Smooth muscle cell (in vitro differentiated cells): Measurements from ENCODE around the gene SLC25A44. TPM values are rescaled to one million over a fixed set of nuclear protein-coding genes. Genes with fewer than 3 reads are reported as not detected.

Source experiments
- DNase-seq: peaks from one replicate; lab custom pipeline; 2025; ENCODE audit not compliant: unreplicated experiment; lab: John Stamatoyannopoulos, UW
- H2AFZ ChIP-seq: fragments of 200-600 bp; sonication (generic); 2 replicates; pipeline ENCODE4 v1.6.0; 2016; ENCODE audit warnings: antibody characterized with exemption, low read depth, mild to moderate bottlenecking
- H3F3A ChIP-seq: fragments of 200-600 bp; sonication (generic); 2 replicates; pipeline ENCODE4 v1.6.0; 2017; ENCODE audit warnings: antibody characterized with exemption, low read depth
- H3K27ac ChIP-seq: fragments of 200-600 bp; sonication (generic); 2 replicates; pipeline ENCODE4 v1.5.1; 2016; ENCODE audit warnings: low read depth, mild to moderate bottlenecking
- H3K27me3 ChIP-seq: fragments of 200-600 bp; sonication (generic); 2 replicates; pipeline ENCODE4 v1.6.1; 2016; ENCODE audit warnings: low read depth, mild to moderate bottlenecking
- H3K36me3 ChIP-seq: fragments of 200-600 bp; sonication (generic); 2 replicates; pipeline ENCODE4 v1.5.1; 2016; ENCODE audit warnings: low read depth
- H3K4me1 ChIP-seq: fragments of 200-600 bp; sonication (generic); 2 replicates; pipeline ENCODE4 v1.5.1; 2016; ENCODE audit warnings: low read depth
- H3K4me2 ChIP-seq: fragments of 200-600 bp; sonication (generic); 2 replicates; pipeline ENCODE4 v1.6.0; 2016; ENCODE audit warnings: mild to moderate bottlenecking
- H3K4me3 ChIP-seq: fragments of 200-600 bp; sonication (generic); 2 replicates; pipeline ENCODE4 v1.5.1; 2016; ENCODE audit warnings: mild to moderate bottlenecking
- H3K79me2 ChIP-seq: fragments of 200-600 bp; sonication (generic); 2 replicates; pipeline ENCODE4 v1.6.0; 2016; ENCODE audit warnings: low read depth, mild to moderate bottlenecking
- H3K9ac ChIP-seq: fragments of 200-600 bp; sonication (generic); 2 replicates; pipeline ENCODE4 v1.6.0; 2016; ENCODE audit warnings: low read depth
- H3K9me3 ChIP-seq: fragments of 200-600 bp; sonication (generic); replicated peaks from 2 replicates; pipeline ENCODE4 v1.5.1; 2016; ENCODE audit warnings: low read depth
- H4K20me1 ChIP-seq: fragments of 200-600 bp; sonication (generic); 2 replicates; pipeline ENCODE4 v1.6.0; 2016; ENCODE audit warnings: low read depth
- CTCF ChIP-seq: fragments of 200-600 bp; sonication (generic); IDR thresholded peaks from 2 replicates; pipeline ENCODE4 v1.5.1; 2017; ENCODE audit warnings: borderline replicate concordance, mild to moderate bottlenecking, antibody characterized with exemption; ENCODE audit not compliant: insufficient read depth, poor library complexity, severe bottlenecking
- WGBS: methylation state at CpG from one replicate; pipeline ENCODE4 v1.1.7; 2016; ENCODE audit warnings: low lambda C conversion rate; 5-methylcytosine and 5-hydroxymethylcytosine counted together
- polyA plus RNA-seq: library from polyadenylated mRNA; unstranded; fragments of >200 nt; fragmentation: Nextera tagmentation; extraction: Ambion mirVana; gene quantifications from 2 replicates; pipeline ENCODE4 v1.2.1, GENCODE V29; 2016
- total RNA-seq: library from RNA; depleted of rRNA; stranded (reverse); fragments of >200 nt; gene quantifications from 2 replicates; pipeline ENCODE4 v1.2.3, GENCODE V29; 2014

SLC25A44 gene
- total and polyA plus RNA-seq, 2 experiments from 2014 or later: 11.4 to 11.6 TPM

- Histone ChIP-seq H3K9me3 (no peaks in the 10 kb centered on the region), H4K20me1 (peaks cover 22% of the 10 kb centered on the region), H3K36me3 (no peaks in the 10 kb centered on the region), H3K79me2 (peaks cover 45% of the 10 kb centered on the region), H3K27me3 (no peaks in the 10 kb centered on the region), H3K4me3 (no peak overlapping the region), H3K4me2 (no peak overlapping the region), H2AFZ (no peak overlapping the region), H3K4me1 (peaks cover 7% of the 10 kb centered on the region), H3F3A (no peaks in the 10 kb centered on the region), H3K27ac (no peak overlapping the region), H3K9ac (no peak overlapping the region)
- no peak for DNase-seq
- WGBS: 77% methylated on average over 2 of the region's 2 CpGs
- no peak for TF ChIP-seq CTCF
These were observed 2.5 kb downstream of the SLC25A44 start for GRCh38 chr1:156196445-156196844.

GRCh38 chr1:156198831-156199349 lies 5.0 kb downstream of the SLC25A44 start:
- H3K27me3 ChIP-seq: no peaks in the 10 kb centered on the region
- no peak overlapping the region for H3K4me3 ChIP-seq
- WGBS: 96% methylated on average over 5 of the region's 5 CpGs
- no peak overlapping the region for H3K4me2 ChIP-seq
- no peak for TF ChIP-seq CTCF
- H3K79me2 ChIP-seq: peaks cover 45% of the 10 kb centered on the region
- H3K9me3 ChIP-seq: no peaks in the 10 kb centered on the region
- no peak overlapping the region for H2AFZ ChIP-seq
- H3K36me3 ChIP-seq: no peaks in the 10 kb centered on the region
- H3K4me1 ChIP-seq: peaks cover 7% of the 10 kb centered on the region
- no peaks in the 10 kb centered on the region for H3F3A ChIP-seq
- H3K27ac ChIP-seq: no peak overlapping the region
- H4K20me1 ChIP-seq: peaks cover 30% of the 10 kb centered on the region
- no peak for DNase-seq
- H3K9ac ChIP-seq: no peak overlapping the region

GRCh38 chr1:156200044-156200443 lies 6.1 kb downstream of the SLC25A44 start:
- Histone ChIP-seq H3K27ac (no peak overlapping the region), H2AFZ (no peak overlapping the region), H3K4me3 (no peak overlapping the region), H4K20me1 (peaks cover 30% of the 10 kb centered on the region), H3K79me2 (peaks cover 34% of the 10 kb centered on the region), H3K9ac (no peak overlapping the region), H3K4me1 (no peaks in the 10 kb centered on the region), H3K27me3 (no peaks in the 10 kb centered on the region), H3K36me3 (no peaks in the 10 kb centered on the region), H3K4me2 (no peak overlapping the region), H3K9me3 (no peaks in the 10 kb centered on the region), H3F3A (no peaks in the 10 kb centered on the region)
- no peak for TF ChIP-seq CTCF
- WGBS: 99% methylated on average over 8 of the region's 8 CpGs
- no peak for DNase-seq

- TF ChIP-seq CTCF: no peak
- H3K36me3 ChIP-seq: no peaks in the 10 kb centered on the region
- H3K9ac ChIP-seq: no peak overlapping the region
- no peaks in the 10 kb centered on the region for H3K4me1 ChIP-seq
- no peaks in the 10 kb centered on the region for H3K9me3 ChIP-seq
- H3K4me3 ChIP-seq: no peak overlapping the region
- no peaks in the 10 kb centered on the region for H3F3A ChIP-seq
- no peak overlapping the region for H3K4me2 ChIP-seq
- DNase-seq: no peak
- peak overlapping the region; percentile 17 for H3K27ac ChIP-seq
- H2AFZ ChIP-seq: no peak overlapping the region
- H3K79me2 ChIP-seq: peaks cover 7% of the 10 kb centered on the region
- peaks cover 29% of the 10 kb centered on the region for H4K20me1 ChIP-seq
- no peaks in the 10 kb centered on the region for H3K27me3 ChIP-seq
These were observed 9.4 kb downstream of the SLC25A44 start for GRCh38 chr1:156203331-156203730.
